Measurements from ENCODE around the gene MAN2A2. TPM values are rescaled to one million over a fixed set of nuclear protein-coding genes. Genes with fewer than 3 reads are reported as not detected.

Gene MAN2A2
- total RNA-seq, 4 donors from 2014 or later, result 46.8 to 109 (median 86.4) TPM

- 97% methylated on average over 9 of the region's 9 CpGs; no CpG with 5 or more reads in 1 of the 2 donors for WGBS, 2 donors (ENCODE audit: low coverage in 1 of 2)
- peaks cover 13 to 19% (median 18%) of the 10 kb centered on the region in 4 donors for H3K4me1 ChIP-seq
- no peak overlapping the region for H3K27ac ChIP-seq
- H3K9me3 ChIP-seq, result no peaks in the 10 kb centered on the region
- peaks cover 0 to 18% (median 9%) of the 10 kb centered on the region in 4 donors for H3K36me3 ChIP-seq
- in situ Hi-C loops (cut with MboI; ENCODE audit: low pct_ligation_motif_present in 1 of 4, low pct_unique_long_range_greater_than_20kb in 1 of 4, low sequenced_read_pairs in 3 of 4), result no loop called here
- intact Hi-C loops (cut with DNase I; ENCODE audit: low total_unique reads), result no loop called here
- TF ChIP-seq, protein P1, sequence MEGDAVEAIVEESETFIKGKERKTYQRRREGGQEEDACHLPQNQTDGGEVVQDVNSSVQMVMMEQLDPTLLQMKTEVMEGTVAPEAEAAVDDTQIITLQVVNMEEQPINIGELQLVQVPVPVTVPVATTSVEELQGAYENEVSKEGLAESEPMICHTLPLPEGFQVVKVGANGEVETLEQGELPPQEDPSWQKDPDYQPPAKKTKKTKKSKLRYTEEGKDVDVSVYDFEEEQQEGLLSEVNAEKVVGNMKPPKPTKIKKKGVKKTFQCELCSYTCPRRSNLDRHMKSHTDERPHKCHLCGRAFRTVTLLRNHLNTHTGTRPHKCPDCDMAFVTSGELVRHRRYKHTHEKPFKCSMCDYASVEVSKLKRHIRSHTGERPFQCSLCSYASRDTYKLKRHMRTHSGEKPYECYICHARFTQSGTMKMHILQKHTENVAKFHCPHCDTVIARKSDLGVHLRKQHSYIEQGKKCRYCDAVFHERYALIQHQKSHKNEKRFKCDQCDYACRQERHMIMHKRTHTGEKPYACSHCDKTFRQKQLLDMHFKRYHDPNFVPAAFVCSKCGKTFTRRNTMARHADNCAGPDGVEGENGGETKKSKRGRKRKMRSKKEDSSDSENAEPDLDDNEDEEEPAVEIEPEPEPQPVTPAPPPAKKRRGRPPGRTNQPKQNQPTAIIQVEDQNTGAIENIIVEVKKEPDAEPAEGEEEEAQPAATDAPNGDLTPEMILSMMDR (IDR thresholded peaks at IDR 0.05), result no peak
- TF ChIP-seq POLR2AphosphoS5 (IDR thresholded peaks at IDR 0.05) (no peak), EP300 (IDR thresholded peaks at IDR 0.05; ENCODE audit: low read depth) (no peak), POLR2A (IDR thresholded peaks at IDR 0.05) (no peak)
- no peaks in the 10 kb centered on the region for H3K27me3 ChIP-seq
- H3K4me3 ChIP-seq, result no peak overlapping the region
- no peak for DNase-seq
Observed at GRCh38 chr15:90904746-90905145, 1.6 kb downstream of the MAN2A2 start.

DNA sequence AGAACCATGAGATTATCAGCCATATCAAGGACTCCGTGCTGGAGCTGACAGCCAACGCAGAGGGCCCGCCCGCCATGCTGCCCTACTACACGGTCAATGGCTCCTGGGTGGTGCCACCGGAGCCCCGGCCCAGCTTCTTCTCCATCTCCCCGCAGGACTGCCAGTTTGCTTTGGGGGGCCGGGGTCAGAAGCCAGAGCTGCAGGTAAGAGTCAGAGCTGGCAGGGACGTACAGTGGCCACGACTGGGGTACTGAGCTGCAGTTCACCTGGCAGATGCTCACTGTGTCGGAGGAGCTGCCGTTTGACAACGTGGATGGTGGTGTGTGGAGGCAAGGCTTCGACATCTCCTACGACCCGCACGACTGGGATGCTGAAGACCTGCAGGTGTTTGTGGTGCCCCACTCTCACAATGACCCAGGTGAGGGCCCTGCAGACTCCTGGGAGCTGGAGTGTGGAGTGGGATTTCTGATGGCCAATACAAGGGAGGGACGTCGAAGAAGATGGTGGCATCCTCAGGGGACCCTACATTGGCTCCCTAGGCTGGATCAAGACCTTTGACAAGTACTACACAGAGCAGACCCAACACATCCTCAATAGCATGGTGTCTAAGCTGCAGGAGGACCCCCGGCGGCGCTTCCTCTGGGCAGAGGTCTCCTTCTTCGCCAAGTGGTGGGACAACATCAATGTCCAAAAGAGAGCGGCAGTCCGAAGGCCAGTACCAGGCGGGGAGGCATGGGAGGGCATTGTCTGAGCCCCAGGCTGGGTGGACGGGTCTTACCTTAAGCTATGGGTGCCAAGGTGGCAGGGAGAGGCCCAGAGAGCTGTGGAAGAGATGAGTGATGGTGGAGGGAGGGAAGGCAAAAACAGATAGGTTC lies 2.4 kb downstream of the MAN2A2 start:
- in situ Hi-C loops (cut with MboI; ENCODE audit: low pct_ligation_motif_present in 1 of 4, low pct_unique_long_range_greater_than_20kb in 1 of 4, low sequenced_read_pairs in 3 of 4) (no loop called here), intact Hi-C loops (cut with DNase I; ENCODE audit: low total_unique reads) (no loop called here)
- Histone ChIP-seq H3K4me3 (no peak overlapping the region), H3K36me3 (peaks cover 0 to 26% (median 13%) of the 10 kb centered on the region in 4 donors), H3K27me3 (no peaks in the 10 kb centered on the region), H3K4me1 (peaks cover 13 to 19% (median 18%) of the 10 kb centered on the region in 4 donors), H3K9me3 (no peaks in the 10 kb centered on the region), H3K27ac (no peak overlapping the region)
- DNase-seq, result no peak
- TF ChIP-seq POLR2AphosphoS5 (IDR thresholded peaks at IDR 0.05) (no peak), EP300 (IDR thresholded peaks at IDR 0.05; ENCODE audit: low read depth) (no peak), POLR2A (IDR thresholded peaks at IDR 0.05) (no peak)
- TF ChIP-seq, protein P1 (IDR thresholded peaks at IDR 0.05), result no peak
- 93 to 100% methylated on average over 1 to 28 of the region's 28 CpGs for WGBS, 2 donors (ENCODE audit: low coverage in 1 of 2)

GRCh38 chr15:90906181-90906849 lies 3.2 kb downstream of the MAN2A2 start:
- 98 to 100% methylated on average over 2 to 8 of the region's 11 CpGs for WGBS, 2 donors (ENCODE audit: low coverage in 1 of 2)
- Histone ChIP-seq H3K4me1 (peaks cover 13 to 19% (median 18%) of the 10 kb centered on the region in 4 donors), H3K36me3 (peaks cover 1 to 34% (median 17%) of the 10 kb centered on the region in 4 donors), H3K27ac (no peak overlapping the region), H3K9me3 (no peaks in the 10 kb centered on the region), H3K27me3 (no peaks in the 10 kb centered on the region), H3K4me3 (no peak overlapping the region)
- no peak for DNase-seq
- TF ChIP-seq, protein P1 (IDR thresholded peaks at IDR 0.05), result no peak
- in situ Hi-C loops (cut with MboI; ENCODE audit: low pct_ligation_motif_present in 1 of 4, low pct_unique_long_range_greater_than_20kb in 1 of 4, low sequenced_read_pairs in 3 of 4), result no loop called here
- intact Hi-C loops (cut with DNase I; ENCODE audit: low total_unique reads), result no loop called here

GRCh38 chr15:90907051-90907660 lies 4.1 kb downstream of the MAN2A2 start:
- Histone ChIP-seq H3K27me3 (no peaks in the 10 kb centered on the region), H3K27ac (no peak overlapping the region), H3K9me3 (no peaks in the 10 kb centered on the region), H3K4me1 (peaks cover 8 to 15% (median 12%) of the 10 kb centered on the region in 4 donors), H3K4me3 (no peak overlapping the region), H3K36me3 (peaks cover 1 to 42% (median 22%) of the 10 kb centered on the region in 4 donors)
- in situ Hi-C loops (cut with MboI; ENCODE audit: low pct_ligation_motif_present in 1 of 4, low pct_unique_long_range_greater_than_20kb in 1 of 4, low sequenced_read_pairs in 3 of 4) (no loop called here), intact Hi-C loops (cut with DNase I; ENCODE audit: low total_unique reads) (no loop called here)
- WGBS, 2 donors (ENCODE audit: low coverage in 1 of 2), result 85% methylated on average over 14 of the region's 15 CpGs; no CpG with 5 or more reads in 1 of the 2 donors
- TF ChIP-seq POLR2A (IDR thresholded peaks at IDR 0.05) (no peak), POLR2AphosphoS5 (IDR thresholded peaks at IDR 0.05) (no peak), EP300 (IDR thresholded peaks at IDR 0.05; ENCODE audit: low read depth) (no peak)
- TF ChIP-seq, protein P1 (IDR thresholded peaks at IDR 0.05), result no peak
- DNase-seq, result no peak
